Measurements from ENCODE around the gene WDR45B. TPM values are rescaled to one million over a fixed set of nuclear protein-coding genes. Genes with fewer than 3 reads are reported as not detected.

The WDR45B gene
- total RNA-seq, 1 experiment from 2014 or later, result 132 TPM

- DNase-seq (ENCODE audit: low read depth, low spot score) (no peak), ATAC-seq (no peak)
- Histone ChIP-seq H3K36me3 (ENCODE audit: control insufficient read depth, insufficient read depth, low read length) (peaks cover 23% of the 10 kb centered on the region), H3K27ac (ENCODE audit: low read length) (no peak overlapping the region), H3K27me3 (ENCODE audit: control insufficient read depth, insufficient read depth, low read length) (no peaks in the 10 kb centered on the region), H3K4me3 (ENCODE audit: low read depth in 2 of 2, low read length in 2 of 2) (no peak overlapping the region), H3K9me3 (ENCODE audit: control insufficient read depth, insufficient read depth, low read depth, low read length) (no peaks in the 10 kb centered on the region), H3K4me1 (ENCODE audit: control insufficient read depth, insufficient read depth, low read length) (no peaks in the 10 kb centered on the region)
- POLR2A ChIA-PET, result interaction anchor here (0.6 to 0.7 kb wide), 3 partner anchors 8 to 141 kb away, joined by 4 to 16 read pairs (median 5); no protein-coding TSS in a partner anchor
- TF ChIP-seq CTCF (IDR thresholded peaks at IDR 0.05), result no peak
- no peak for TF ChIP-seq SIN3A (IDR thresholded peaks at IDR 0.05; ENCODE audit: borderline replicate concordance, insufficient read depth, low read depth, low read length)
- no peak for TF ChIP-seq TCF7L2 (IDR thresholded peaks at IDR 0.05; ENCODE audit: low read depth, low read length)
- TF ChIP-seq POLR2AphosphoS5 (IDR thresholded peaks at IDR 0.05; ENCODE audit: low read depth, low read length), result no peak
- no peak for TF ChIP-seq REST (IDR thresholded peaks at IDR 0.05; ENCODE audit: insufficient read depth in 1 of 2, low read depth in 2 of 2, low read length in 1 of 2)
- intact Hi-C loops (cut with micrococcal nuclease; ENCODE audit: unreplicated experiment), result no loop called here
- CTCF ChIA-PET, result no interaction called here
- BruUV-seq (replicated peaks), result no TSS peak
- in situ Hi-C loops (cut with HindIII; ENCODE audit: low pct_unique_long_range_greater_than_20kb, low sequenced_read_pairs), result no loop called here
Observed at GRCh38 chr17:82640036-82640435, 8.2 kb downstream of the WDR45B start.

GRCh38 chr17:82639628-82640027 lies 8.6 kb downstream of the WDR45B start:
- no peak overlapping the region for H3K27ac ChIP-seq (ENCODE audit: low read length)
- intact Hi-C loops (cut with micrococcal nuclease; ENCODE audit: unreplicated experiment), result no loop called here
- H3K27me3 ChIP-seq (ENCODE audit: control insufficient read depth, insufficient read depth, low read length), result no peaks in the 10 kb centered on the region
- no peak overlapping the region for H3K4me3 ChIP-seq (ENCODE audit: low read depth in 2 of 2, low read length in 2 of 2)
- no peak for DNase-seq (ENCODE audit: low read depth, low spot score)
- peaks cover 22% of the 10 kb centered on the region for H3K36me3 ChIP-seq (ENCODE audit: control insufficient read depth, insufficient read depth, low read length)
- ATAC-seq, result peak; percentile 39
- no peaks in the 10 kb centered on the region for H3K9me3 ChIP-seq (ENCODE audit: control insufficient read depth, insufficient read depth, low read depth, low read length)
- no peaks in the 10 kb centered on the region for H3K4me1 ChIP-seq (ENCODE audit: control insufficient read depth, insufficient read depth, low read length)
- in situ Hi-C loops (cut with HindIII; ENCODE audit: low pct_unique_long_range_greater_than_20kb, low sequenced_read_pairs), result no loop called here
- no peak for TF ChIP-seq TCF7L2 (IDR thresholded peaks at IDR 0.05; ENCODE audit: low read depth, low read length)
- no peak for TF ChIP-seq CTCF (IDR thresholded peaks at IDR 0.05)
- TF ChIP-seq SIN3A (IDR thresholded peaks at IDR 0.05; ENCODE audit: borderline replicate concordance, insufficient read depth, low read depth, low read length), result no peak
- TF ChIP-seq POLR2AphosphoS5 (IDR thresholded peaks at IDR 0.05; ENCODE audit: low read depth, low read length), result no peak
- TF ChIP-seq REST (IDR thresholded peaks at IDR 0.05; ENCODE audit: insufficient read depth in 1 of 2, low read depth in 2 of 2, low read length in 1 of 2), result no peak
- CTCF ChIA-PET, result no interaction called here
- POLR2A ChIA-PET, result no interaction called here
- BruUV-seq (replicated peaks), result no TSS peak
